ENCODE data around the gene MAN2A2. TPM values are rescaled to one million over a fixed set of nuclear protein-coding genes. Genes with fewer than 3 reads are reported as not detected.

The MAN2A2 gene
- total RNA-seq, 1 donor from 2014 or later, result 33.3 TPM

- no peak for TF ChIP-seq CTCF (IDR thresholded peaks at IDR 0.05; ENCODE audit: insufficient read depth, low read length, poor library complexity, severe bottlenecking)
- no peaks in the 10 kb centered on the region for H3K36me3 ChIP-seq (ENCODE audit: control insufficient read depth, insufficient read depth, low read length)
- no peaks in the 10 kb centered on the region for H3K27me3 ChIP-seq (ENCODE audit: control insufficient read depth, insufficient read depth, low read length)
- H3K4me3 ChIP-seq (ENCODE audit: low read depth, low read length), result peak overlapping the region; percentile 88
- DNase-seq (ENCODE audit: low read depth), result no peak
Measured at GRCh38 chr15:90931575-90931827, 28.4 kb downstream of the MAN2A2 start.

GRCh38 chr15:90931828-90932659, 28.9 kb downstream of the MAN2A2 start, which contains the start of gene HDDC3:
HDDC3 (minus strand) TSS chr15:90932549; CDS start chr15:90932540, 9 bp downstream.
- peak; percentile 86 for TF ChIP-seq CTCF (IDR thresholded peaks at IDR 0.05; ENCODE audit: insufficient read depth, low read length, poor library complexity, severe bottlenecking)
- Histone ChIP-seq H3K36me3 (ENCODE audit: control insufficient read depth, insufficient read depth, low read length) (no peaks in the 10 kb centered on the region), H3K27me3 (ENCODE audit: control insufficient read depth, insufficient read depth, low read length) (no peaks in the 10 kb centered on the region), H3K4me3 (ENCODE audit: low read depth, low read length) (peak within 1 kb of the TSS; percentile 88)
- no peak for DNase-seq (ENCODE audit: low read depth)

GRCh38 chr15:90932660-90932991, 29.5 kb downstream of the MAN2A2 start:
- no peaks in the 10 kb centered on the region for H3K36me3 ChIP-seq (ENCODE audit: control insufficient read depth, insufficient read depth, low read length)
- no peak for TF ChIP-seq CTCF (IDR thresholded peaks at IDR 0.05; ENCODE audit: insufficient read depth, low read length, poor library complexity, severe bottlenecking)
- no peak for DNase-seq (ENCODE audit: low read depth)
- no peaks in the 10 kb centered on the region for H3K27me3 ChIP-seq (ENCODE audit: control insufficient read depth, insufficient read depth, low read length)
- no peak overlapping the region for H3K4me3 ChIP-seq (ENCODE audit: low read depth, low read length)

GRCh38 chr15:90933301-90933700, 30.2 kb downstream of the MAN2A2 start:
- Histone ChIP-seq H3K36me3 (ENCODE audit: control insufficient read depth, insufficient read depth, low read length) (no peaks in the 10 kb centered on the region), H3K4me3 (ENCODE audit: low read depth, low read length) (no peak overlapping the region), H3K27me3 (ENCODE audit: control insufficient read depth, insufficient read depth, low read length) (no peaks in the 10 kb centered on the region)
- DNase-seq (ENCODE audit: low read depth), result no peak
- no peak for TF ChIP-seq CTCF (IDR thresholded peaks at IDR 0.05; ENCODE audit: insufficient read depth, low read length, poor library complexity, severe bottlenecking)

- Histone ChIP-seq H3K36me3 (ENCODE audit: control insufficient read depth, insufficient read depth, low read length) (no peaks in the 10 kb centered on the region), H3K4me3 (ENCODE audit: low read depth, low read length) (peak overlapping the region; percentile 70), H3K27me3 (ENCODE audit: control insufficient read depth, insufficient read depth, low read length) (no peaks in the 10 kb centered on the region)
- no peak for DNase-seq (ENCODE audit: low read depth)
- TF ChIP-seq CTCF (IDR thresholded peaks at IDR 0.05; ENCODE audit: insufficient read depth, low read length, poor library complexity, severe bottlenecking), result peak; percentile 97
Measured at GRCh38 chr15:90934256-90934948, 31.3 kb downstream of the MAN2A2 start.

All from kidney epithelial cell (primary cell).